ENCODE data around the gene CIITA.
A peak's percentile ranks its signal among the peaks of the same experiment; 100 is the strongest.

The CIITA gene

DNA sequence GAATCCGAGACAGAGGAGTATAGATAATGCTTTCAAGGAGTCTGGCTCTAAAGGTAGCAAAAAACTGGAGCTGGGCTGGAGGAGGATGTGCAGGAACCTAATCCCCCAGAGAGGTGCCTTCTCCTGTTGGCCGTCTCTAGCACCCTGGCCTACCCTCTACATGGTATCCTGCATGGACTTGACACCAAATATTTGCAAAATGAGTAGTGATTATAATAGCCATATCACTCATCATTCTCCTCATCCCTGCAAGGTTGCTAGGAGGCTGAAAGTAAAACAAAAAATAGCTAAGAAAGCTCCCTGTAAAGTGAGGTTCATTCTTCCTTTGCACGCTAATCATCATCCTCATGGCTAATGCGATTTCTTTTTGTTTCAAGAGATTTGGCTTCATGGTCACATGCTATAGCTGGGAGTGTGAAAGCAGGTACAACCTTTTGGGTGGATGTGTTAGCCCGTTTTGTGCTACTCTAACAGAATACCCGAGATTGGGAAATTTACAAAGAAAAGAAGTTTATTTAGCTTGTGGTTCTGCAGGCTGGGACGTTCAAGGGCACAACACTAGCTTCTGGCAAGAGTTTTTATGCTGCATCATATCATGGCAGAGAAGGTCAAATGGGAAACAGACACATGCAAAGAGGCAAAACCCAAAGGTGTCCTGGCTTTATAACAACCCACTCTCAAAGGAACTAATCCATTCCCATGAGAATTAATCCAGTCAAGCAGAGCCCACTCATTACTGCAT lies 27.1 kb upstream of the CIITA start:
- DNase-seq (ENCODE audit: low read depth) = no peak

DNA sequence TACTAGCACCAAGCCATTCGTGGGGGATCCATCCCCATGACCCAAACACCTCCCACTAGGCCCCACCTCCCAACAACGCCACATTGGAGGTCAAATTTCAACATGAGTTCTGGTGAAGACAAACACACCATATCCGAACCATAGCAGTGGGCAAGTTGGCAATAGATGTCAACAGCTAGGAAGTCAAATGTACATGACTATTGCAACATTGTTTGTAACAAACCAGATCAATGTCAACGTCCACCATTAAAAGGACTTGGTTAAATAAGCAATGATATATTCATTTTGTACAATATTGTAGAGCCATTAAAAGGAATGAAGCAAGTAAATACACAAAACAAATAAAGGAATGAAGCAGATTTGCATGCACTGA lies 26.5 kb upstream of the CIITA start:
- DNase-seq (ENCODE audit: low read depth) = no peak

DNA sequence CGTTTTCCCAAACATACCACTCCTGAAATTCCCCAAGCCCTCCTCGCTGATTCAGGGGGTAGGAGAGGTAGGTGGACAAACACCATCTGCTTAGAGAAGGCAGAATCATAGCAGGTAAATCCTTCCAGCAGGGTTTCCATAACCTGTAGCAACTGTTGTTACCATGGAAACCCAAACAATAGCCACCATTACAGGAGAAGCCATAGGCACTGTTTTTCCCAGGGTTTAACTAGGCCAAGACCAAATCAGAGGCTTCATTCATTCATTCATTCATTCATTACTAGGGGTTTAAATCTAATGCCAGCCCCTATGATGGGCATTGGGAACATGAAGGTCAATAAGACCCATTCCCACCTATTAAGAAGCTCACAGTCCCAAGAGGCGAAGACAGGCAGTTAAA lies 25.5 kb upstream of the CIITA start:
- DNase-seq (ENCODE audit: low read depth) = no peak

DNA sequence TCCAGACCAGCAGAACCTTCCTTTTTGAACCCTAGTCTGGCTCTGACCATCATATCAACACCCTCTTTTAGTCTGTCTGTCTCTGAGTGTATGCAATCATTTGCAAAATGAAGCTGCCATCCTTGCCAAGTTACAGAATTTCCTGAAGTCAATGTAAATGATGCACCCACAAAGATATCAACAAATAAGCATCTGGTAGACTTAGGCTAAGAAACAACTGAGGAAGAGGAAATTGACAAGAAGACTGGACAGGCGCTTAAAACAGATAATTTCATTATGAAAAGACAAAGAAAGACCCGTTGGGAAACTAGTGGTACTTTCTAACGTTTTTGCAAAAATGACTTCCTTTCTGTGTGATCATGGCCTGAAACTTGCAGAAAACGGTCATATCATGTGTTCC lies 24.7 kb upstream of the CIITA start:
- no peak for DNase-seq (ENCODE audit: low read depth)

DNA sequence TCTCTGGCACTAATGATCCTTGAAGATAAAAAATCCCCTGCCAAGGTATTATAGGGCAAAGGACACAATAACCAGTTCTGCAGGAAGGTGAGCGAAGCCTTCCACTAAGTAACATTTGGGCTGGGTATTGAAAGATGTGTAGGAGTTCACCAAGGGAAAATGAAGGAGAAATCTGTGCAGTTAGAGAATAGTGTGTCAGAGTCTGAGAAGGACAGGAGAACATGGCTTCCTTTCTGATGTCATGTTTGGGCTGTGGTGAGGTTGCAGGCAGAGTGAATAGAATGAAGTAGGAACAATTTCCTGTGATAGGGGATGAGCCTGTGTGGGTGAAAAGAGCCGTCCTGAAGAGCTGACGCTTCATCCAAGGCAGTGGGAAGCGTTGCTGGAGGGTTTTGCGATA lies 24.1 kb upstream of the CIITA start:
- no peak for DNase-seq (ENCODE audit: low read depth)

DNA sequence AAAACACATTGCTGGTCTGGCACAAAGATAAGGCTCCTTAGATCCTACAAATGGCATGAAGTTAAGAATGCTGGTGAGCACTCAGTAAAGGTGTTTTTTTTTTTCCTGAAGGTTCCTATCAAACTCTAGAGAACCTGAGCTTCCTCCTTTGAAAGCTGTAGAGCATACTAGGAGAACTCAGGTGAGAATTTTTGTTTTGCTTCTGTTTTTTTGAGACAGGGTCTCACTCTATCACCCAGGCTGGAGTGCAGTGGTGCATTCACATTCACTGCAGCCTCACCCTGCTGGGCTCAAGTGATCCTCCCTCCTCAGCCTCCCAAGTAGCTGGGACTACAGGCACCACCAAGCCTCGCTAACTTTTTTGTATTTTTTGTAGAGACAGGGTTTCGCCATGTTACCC lies 21.0 kb upstream of the CIITA start:
- DNase-seq (ENCODE audit: low read depth) = no peak

DNA sequence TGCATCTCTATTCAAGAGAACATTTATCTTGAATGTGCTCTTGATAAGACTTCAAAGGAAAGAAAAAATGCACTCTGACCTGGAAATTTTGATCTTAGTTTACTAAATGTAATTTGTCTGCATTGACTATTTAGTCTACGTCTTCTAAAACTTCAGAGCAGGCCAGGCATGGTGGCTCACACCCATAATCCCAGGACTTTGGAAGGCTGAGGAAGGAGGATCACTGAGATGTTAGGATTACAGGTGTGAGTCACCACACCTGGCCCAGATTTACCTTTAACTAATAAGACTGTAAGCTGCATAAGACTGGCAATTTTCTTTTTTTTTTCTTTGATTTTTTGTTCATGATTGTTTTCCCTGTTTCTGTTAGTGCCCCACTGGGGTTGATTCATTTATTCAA lies 18.8 kb upstream of the CIITA start:
- no peak for DNase-seq (ENCODE audit: low read depth)

DNA sequence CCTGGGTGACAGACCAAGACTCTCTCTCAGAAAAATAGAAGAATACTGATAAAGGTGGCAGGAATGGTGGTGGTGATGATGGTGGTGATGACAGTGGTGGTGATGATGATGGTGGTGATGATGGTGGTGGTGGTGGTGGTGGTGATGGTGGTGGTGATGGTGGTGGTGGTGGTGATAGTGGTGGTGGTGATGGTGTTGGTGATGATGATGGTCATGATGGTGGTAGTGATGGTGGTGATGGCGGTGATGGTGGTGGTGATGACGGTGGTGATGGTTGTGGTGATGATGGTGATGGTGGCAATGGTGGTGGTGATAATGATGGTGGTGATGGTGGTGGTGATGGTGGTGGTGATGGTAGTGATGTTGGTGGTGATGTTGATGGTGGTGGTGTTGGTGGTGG lies 18.0 kb upstream of the CIITA start:
- DNase-seq (ENCODE audit: low read depth) = no peak

DNA sequence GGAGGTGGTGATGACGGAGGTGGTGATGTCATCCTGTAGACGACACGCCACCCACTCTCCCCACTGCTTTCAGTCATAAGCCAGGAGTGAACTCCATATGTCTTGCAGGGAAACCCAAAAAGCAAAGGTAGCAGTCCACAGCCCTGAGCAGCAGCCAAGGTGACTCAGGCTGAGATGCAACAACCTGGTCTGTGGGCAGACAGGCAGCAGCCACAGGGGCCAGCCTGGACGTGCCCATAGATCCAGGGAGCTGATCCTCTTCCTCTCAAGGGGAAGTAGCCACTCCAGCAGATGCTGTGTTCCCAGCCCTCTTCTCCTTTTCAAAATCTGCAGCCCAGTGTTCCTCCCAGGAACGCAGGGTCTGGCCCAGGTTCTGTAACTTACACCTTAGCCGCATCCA lies 17.3 kb upstream of the CIITA start:
- DNase-seq (ENCODE audit: low read depth) = no peak

DNA sequence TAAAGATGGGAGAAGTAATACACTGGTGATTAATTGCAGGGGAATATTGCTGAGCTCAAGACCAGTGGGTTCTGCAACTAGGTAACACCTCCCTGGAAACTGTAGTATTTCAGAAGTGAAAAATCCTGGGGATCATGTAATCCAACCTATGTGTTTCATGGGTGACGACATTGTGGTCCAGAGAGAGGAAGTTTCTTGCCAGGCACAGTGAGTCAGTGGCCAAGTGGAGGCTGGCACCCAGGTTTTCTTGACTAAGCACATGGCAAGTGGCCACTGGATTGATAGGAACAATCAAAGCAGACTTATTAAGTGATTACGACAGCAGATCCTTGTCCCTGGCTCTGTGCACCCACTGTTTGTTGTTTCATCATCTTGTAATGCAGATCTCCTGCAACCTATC lies 14.6 kb upstream of the CIITA start:
- no peak for DNase-seq (ENCODE audit: low read depth)

DNA sequence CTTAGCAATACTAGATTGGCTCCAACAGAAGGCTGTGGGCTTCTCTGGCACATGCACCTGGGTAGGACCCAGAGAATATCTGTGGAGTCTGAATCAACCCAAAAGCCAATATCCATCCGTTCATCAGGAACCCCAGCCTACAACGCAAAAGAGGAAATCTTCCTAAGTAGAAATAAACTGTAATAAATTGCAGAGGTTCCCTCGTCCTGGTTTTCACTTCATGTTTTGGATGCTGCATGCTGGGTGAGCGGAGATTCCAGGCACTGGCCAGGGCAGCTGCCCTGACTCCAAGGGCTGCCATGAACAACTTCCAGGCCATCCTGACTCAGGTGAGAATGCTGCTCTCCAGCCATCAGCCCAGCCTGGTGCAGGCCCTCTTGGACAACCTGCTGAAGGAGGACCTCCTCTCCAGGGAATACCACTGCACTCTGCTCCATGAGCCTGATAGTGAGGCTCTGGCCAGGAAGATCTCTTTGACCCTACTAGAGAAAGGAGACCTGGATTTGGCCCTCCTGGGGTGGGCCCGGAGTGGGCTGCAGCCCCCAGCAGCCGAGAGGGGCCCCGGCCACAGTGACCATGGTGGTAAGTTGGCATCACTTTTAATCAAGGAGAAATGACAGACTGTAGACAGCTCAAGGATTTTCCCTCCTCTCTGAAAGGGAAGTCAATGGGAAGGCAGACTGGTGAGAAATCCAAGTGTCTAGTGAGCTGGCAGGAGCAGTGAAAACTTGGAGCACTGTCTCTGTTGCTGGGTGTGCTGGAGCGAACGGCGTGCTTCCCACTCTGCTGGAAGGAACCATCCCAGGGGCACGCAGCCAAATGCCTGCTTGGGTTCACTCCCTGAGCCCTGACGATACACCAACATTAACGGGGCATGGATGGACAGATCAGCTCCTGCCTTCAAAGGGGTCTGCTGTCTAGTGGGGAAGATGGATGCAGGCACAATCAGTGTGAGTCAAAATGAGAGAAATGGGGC lies 10.7 kb upstream of the CIITA start:
- no peak for DNase-seq (ENCODE audit: low read depth)

DNA sequence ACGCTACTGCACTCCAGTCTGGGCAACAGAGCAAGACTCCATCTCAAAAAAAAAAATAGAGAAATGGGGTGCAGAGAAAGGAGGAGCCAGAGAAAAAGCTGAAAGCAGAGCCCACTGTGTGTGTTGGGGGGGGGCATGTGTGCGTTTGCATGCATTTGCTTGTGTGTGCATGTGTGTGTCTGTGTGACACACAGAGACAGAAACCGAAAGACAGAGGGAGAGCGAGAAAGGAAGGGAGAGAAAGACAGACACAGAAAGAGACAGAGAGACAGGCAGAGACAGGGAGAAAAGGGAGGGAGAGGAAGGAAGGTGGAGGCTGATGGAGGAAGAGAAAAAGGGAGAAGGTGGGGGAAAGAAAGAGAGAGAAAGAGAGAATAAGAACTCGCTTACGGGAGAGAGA lies 9.8 kb upstream of the CIITA start:
- no peak for DNase-seq (ENCODE audit: low read depth)

DNA sequence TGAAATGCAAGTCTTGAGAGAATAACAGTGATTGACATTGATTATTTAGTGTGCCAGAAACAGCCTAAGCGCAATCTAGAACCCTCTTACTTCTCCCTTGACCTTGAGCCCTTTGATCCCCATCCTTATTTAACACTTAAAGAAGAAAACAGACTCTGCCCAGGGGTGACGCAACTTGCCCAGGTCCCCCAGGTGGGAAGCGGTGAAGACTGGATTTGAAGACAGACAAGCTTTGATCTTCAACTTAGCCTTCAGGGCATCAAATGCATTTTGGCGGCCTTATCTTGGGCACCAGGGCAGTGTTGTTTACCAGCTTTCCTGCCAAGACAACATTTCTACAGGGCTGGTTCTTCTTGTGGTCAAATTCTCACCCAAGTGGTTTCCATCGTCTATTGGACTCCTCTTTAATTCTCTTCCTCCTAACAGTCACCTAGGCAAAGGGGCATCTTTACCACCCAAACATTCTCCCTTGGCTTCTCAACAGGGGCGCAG lies 8.9 kb upstream of the CIITA start:
- DNase-seq (ENCODE audit: low read depth) = no peak

DNA sequence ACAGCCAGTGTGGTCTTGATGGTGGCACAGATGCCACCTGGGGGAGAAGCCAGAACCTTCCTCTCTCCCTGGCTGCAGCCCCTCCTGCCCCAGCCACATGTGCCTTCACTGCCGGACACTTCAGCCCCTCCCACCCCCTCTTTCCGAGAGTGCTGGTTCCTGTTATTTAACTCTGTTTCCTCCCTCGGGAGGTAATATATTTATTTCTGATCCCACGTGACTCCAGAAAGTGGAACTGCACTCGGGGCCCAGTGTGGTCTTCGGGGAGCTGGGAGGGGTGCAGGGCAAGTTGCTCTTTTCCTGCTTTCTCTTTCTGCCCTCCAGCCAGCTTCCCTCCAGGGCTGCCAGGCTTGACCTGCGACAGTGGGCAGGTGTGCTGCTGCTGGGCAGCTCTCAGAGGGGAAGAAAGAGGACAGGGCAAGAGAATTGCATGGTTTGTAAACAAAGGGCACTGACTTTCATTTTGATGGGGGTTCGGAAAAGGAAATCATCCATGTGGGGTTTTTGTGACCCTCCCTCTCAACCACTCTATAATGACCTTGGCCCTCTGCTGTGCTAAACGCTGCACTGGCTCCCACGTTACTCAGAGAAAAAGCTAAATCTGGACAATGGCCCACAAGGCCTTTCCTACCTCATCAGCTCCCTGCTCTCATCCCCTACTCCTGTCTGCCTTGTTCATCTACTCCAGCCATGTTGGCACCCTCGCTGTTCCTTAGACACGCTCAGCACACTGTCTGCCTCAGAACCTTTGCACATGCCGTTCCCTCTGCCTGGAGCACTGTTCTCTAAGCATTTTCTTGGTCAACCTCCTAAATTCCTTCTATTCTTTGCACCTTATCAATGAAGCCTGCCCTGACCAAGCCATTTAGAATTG lies 8.2 kb upstream of the CIITA start:
- no peak for DNase-seq (ENCODE audit: low read depth)

DNA sequence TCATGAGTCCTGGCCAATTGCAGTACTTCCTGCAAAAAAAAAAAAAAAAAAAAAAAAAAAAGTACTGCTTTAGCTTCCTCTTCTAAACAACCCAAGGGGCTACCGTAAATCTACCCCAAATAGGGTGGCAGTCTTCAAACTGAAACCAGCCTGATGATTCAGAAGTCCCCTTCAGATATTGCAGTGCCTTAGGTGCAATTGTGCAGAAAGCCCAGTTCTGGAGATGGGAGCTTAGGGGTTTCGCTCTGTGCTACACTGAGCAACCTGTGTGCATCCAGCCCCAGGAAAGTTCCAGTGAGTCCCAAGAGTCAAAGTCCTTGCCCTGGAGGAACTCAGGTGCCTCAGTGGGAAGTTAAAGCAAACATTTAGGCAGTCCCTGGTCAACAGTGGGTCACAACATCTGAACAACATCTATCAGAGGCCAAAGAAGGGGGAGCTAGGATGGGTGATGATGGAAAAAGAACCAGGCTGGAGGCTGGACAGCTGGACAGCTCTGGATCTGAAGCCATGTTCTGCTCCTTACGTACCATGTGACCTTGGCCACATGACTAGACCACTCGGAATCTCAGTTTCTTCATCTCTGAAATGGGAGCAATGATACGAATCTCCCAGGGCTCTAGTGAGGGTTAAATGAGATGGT lies 6.7 kb upstream of the CIITA start:
- no peak for DNase-seq (ENCODE audit: low read depth)

DNA sequence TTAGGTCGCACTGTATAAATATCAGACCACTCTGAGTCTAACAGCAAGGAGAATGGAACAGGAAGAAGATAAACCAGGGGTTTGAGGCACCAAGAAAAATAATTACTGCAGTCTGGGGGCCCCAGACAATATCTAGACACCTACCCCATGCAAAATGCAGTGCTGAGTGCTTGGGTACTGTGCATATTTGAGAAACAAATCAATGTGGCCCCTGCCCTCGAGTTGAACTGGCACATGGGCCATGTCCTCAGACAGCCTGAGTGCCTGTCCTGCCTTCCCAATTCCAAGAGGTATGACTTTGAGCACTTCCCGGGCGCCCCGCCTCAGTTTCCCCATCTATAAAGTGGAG lies 6.2 kb upstream of the CIITA start:
- DNase-seq (ENCODE audit: low read depth) = no peak

DNA sequence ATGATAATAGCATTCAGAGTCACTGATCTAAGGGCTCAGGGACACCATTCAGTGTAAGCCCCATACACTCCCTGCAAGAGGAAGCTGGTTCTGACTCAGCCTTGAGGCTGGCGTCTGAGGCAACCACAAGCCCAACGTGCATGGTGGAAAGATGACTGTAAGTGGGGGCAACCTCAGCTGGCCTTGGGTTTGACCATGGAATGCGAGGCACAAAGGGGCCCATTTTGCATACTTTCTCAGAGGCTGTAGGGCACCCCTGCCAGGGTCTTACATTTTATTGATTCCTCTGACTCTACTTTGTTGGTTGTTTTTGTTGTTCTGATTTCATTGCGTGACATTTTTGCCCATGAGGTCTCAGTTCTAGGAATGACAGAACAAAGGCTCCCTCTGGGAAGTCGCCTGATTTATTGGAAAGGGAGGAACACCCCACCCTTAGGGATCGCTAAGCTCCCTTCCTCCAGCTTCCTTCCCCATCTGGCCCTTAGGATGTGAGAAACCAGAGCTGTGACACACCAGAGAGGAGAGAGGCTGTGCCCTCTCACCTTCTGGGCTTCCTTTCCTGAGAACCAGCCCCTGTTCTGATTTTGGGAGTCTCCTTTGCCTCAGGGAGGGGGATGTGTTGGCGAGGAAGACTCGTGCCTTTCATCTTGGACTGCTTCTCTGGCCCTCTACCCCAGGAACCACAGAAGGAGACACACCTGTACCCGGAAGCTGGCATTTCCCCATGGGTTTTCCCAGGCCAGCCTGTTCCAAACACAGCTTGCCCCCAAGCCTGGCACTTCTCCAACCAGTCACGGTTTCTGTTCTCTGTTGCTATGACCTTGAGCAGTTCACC lies 5.6 kb upstream of the CIITA start:
- peak; percentile 51 for DNase-seq (ENCODE audit: low read depth)

DNA sequence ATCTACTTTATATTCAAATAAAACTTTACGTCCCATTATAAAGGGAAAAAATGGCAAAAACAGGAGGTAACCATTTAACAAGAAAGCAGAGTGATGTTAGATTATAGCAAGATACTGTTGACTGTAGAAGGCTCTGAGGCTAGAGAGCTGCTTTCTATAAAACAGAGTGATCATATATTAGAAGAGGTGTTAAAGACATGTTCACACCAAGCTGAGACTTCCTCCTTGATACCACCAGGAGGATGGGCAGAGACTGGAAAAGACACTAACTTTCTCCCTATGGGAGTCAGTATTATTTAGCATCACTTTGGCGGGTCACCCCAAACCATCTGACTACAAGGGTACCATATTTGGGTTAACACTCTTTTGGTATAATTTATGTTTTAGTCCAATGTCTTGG lies 687 bp upstream of the CIITA start:
- DNase-seq (ENCODE audit: low read depth) = no peak

DNA sequence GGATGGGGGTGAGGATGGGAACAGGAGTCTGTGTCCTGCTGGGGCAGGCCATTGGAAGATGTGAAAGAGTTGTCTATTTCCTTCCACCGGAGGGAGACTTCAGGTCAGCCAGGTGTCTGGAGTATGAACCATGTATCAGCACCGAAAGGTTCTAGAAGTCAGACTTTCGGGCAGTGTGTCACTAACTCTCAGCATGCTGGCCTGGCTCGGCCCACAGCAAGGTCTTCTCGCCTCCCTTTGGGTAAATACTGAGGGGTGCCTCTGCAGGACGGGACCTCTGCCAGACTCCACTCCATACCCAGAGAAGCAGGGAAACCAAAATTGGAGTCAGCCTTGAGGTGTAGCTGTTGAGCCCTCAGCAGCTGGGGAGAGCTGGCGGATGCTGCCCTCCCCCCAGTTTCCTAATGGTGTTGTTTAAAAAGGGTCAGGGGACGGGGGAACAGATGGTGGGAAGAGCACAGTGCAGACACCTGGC lies 507 bp downstream of the CIITA start:
- no peak for DNase-seq (ENCODE audit: low read depth)

DNA sequence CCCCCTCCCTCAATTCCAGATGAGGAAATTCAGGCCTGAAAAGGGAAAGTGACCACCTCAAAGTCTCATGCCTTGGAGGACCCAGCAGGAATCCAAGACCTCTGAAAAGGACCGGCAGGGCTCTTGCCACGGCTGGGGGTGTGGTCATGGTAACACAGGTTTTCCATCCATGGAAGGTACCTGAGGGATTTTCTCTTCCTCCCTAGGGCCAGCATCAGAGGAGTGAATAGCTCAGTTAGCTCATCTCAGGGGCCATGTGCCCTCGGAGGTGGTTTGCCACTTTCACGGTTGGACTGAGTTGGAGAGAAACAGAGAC lies 1.3 kb downstream of the CIITA start:
- DNase-seq (ENCODE audit: low read depth) = no peak

Data from activated T-cell treated with anti-CD3 and anti-CD28 coated beads for 24 hours (primary cell).